GM12874 (cell line): Measurements from ENCODE around the gene SBSN.

ENCODE experiments used
- TF ChIP-seq, protein P1 (sequence below): IDR thresholded peaks from 2 replicates; pipeline ENCODE4 v1.5.1; 2011; ENCODE audit warnings: low read depth, mild to moderate bottlenecking, control low read depth, low read length, moderate library complexity; ENCODE audit not compliant: insufficient read depth

The SBSN gene

DNA sequence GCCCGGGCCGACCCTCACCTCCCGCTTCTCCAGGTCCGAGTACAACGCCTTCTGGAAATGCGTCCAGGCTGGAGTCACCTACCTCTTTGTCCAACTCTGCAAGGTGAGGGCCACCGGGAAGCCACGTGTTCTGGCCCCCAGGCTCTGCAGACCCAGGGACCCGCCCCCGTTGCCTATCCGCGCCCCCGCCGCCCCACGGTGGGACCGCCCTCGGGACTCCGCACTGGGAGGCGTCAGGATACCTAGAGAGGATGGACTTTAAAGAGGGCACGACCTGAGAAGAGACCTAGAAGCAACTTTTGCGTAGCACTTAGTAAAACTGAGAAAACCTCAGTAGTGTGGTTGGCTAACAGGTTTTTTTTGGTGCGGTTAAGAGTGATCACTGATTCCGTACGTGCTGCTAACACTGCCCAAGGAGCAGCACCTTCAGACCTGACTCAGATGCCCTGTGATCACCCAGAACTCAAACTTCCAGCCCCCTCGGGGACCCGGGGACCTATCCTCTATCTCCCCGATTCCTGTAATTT, 17.8 kb upstream of the SBSN start:
- TF ChIP-seq, protein P1, sequence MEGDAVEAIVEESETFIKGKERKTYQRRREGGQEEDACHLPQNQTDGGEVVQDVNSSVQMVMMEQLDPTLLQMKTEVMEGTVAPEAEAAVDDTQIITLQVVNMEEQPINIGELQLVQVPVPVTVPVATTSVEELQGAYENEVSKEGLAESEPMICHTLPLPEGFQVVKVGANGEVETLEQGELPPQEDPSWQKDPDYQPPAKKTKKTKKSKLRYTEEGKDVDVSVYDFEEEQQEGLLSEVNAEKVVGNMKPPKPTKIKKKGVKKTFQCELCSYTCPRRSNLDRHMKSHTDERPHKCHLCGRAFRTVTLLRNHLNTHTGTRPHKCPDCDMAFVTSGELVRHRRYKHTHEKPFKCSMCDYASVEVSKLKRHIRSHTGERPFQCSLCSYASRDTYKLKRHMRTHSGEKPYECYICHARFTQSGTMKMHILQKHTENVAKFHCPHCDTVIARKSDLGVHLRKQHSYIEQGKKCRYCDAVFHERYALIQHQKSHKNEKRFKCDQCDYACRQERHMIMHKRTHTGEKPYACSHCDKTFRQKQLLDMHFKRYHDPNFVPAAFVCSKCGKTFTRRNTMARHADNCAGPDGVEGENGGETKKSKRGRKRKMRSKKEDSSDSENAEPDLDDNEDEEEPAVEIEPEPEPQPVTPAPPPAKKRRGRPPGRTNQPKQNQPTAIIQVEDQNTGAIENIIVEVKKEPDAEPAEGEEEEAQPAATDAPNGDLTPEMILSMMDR, result no peak

DNA sequence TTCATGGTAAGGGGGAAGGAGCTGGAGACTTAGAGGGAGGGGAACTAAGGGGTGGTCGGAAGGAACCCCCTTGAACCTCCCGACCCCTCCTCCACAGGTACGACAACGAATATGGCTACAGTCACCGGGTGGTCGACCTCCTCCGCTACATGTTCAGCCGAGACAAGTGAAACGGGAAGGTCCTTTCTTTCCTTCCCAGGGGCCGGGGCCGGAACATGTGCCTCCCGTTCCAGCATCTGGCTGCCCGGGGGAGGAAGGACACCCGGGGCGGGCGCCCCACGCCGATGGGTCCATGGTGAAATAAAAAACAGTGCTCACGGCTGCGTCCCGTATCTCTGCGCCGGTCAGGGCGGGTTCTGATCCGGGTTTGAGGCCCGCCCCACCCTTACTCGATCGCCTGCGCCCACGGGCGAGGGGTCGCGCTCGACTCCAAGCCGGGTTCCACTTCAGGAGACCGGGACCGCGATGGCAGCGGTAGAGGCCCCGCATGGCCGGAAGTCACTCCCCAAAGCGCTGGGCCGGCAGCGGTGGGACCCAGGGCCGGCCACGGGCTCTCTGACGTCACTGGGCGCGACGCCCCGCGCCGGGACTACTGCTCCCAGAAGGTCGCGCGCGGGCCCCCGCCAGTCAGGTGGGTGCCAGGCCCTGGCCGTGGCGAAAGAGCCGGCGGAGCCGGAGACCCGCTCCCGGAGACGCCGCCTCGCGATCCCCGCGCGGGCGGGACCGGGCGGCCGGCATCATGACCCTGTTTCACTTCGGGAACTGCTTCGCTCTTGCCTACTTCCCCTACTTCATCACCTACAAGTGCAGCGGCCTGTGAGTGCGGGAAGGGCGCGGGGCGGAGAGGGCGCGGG, 17.1 kb upstream of the SBSN start, which contains the start of gene TMEM147:
TSS of gene TMEM147 (plus strand) at position 626 of the 854 bp plus-strand sequence. CDS start at position 740, 114 bp downstream.
- TF ChIP-seq, protein P1, result no peak

DNA sequence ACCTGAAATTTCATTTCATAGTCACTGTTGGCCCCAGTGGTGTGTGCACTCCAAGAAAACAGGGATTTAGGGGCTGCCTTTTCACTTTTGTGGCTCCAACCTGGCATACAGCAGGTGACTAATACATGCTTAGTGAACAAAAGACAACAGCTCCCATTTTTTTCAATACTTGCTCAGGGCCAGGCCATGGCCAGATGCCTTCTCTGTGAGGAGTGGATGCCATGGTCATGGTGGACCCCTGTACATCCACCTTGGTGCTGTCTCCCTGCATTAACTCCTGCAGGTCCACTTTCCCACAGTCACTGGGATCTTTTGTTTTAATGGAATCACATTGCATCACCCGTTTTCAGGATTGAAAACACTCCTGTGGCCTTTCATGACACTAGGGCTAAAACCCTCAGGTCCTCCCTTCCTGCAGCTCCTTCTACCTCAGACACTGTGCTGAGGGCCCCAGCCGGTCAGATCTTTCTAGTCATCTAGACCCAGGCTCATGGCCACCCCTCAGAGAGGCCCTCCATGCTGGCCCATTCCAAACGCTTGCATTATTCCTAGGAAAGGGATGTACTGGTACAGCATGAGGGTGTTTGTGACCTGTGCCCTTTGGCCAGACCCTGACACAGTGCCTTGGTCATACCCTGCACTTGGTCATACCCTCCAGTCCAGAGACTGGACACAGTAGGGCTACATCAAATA, 16.1 kb upstream of the SBSN start:
- TF ChIP-seq, protein P1, result no peak

DNA sequence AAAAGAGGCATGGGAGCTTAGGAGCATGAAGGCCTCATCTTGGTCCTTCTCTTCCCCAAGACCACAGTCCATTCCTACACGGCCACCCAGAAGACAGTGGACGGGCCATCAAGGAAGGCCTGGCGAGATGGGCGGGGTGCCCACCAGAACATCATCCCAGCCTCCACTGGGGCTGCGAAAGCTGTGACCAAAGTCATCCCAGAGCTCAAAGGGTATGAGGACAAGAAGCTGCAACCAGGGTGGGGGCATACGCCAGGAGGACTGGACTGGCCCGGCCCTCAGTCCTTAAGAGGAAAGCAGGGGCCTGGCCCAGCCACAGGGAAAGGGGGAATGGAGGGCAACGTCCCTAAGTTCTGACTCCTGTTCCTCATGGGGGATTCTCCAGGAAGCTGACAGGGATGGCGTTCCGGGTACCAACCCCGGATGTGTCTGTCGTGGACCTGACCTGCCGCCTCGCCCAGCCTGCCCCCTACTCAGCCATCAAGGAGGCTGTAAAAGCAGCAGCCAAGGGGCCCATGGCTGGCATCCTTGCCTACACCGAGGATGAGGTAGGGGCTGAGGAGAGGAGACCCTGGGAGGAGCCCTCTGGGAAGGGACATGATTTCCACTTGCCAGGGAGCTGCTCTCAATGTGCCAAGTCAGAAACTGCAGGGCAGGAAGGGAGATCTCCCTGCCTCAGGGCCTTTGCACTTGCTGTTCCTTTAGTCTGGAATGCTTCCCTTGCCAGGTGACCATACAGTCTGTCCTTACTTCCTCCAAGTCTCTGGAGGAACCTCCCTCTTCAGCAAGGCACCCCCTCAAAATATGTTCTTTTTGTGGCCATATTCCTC, 15.4 kb upstream of the SBSN start:
- TF ChIP-seq, protein P1, result no peak

DNA sequence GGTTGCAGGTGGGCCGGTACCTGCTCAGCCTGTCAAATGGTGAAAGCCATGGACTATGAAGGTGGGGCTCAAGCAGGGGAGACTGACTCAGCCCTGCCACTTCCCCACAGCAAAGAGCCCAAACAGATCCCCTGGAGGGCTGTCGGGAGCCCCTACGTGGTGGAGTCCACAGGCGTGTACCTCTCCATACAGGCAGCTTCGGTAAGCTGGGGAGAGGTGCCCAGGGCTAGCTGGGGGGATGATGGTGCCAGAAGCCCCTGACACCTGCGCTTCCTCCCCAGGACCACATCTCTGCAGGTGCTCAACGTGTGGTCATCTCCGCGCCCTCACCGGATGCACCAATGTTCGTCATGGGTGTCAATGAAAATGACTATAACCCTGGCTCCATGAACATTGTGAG, 14.1 kb upstream of the SBSN start:
- TF ChIP-seq, protein P1, result no peak

DNA sequence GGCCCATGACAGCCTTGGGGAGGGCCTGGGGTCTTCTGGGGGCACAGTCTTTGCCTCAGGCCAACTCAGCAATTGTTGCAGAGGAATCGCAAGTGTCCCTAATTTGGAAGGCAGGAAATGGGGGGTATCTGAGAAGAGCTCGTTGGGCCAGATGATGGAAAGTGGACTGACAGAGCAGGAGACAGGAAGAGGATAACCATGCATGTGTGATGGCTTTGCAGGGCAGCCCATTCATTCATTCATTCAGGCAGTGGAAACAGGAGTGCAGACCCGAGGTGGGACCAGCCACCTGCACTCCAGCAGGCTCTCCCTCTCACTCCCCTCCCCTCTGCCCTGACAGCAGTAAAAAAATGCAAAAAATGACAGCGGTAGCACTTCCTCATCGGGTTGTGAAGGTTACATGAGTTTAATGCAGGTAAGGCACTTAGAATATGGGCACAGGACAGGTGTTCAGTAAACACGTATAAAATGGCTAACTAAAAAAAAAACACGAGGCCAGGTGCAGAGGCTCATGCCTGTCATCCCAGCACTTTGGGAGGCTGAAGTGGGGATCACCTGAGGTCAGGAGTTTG, 12.3 kb upstream of the SBSN start:
- TF ChIP-seq, protein P1, result no peak

DNA sequence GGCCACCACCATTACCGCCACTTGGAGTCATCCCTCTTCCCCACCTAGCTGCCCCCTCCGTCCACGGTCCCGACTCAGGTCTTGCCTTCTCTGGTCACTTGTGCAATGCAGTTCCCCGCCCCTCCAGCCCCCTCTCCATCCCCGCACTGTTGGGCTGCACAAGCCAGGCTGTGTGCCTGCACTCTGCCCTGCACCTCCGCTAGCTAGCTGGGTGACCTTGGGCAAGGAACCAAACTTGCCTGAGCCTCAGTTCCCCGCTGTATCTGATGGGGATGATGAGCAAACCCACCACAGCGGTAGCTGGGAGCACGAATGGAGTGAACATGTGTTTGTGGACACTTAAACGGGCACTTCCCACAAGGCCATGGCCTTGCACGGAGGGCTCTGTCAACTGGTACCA, 11.7 kb upstream of the SBSN start:
- TF ChIP-seq, protein P1, result no peak
